IPS-15b (cell line): ENCODE results near the gene TSEN2.
"Not testable (repeated sequence)": the region's sequence is repeated elsewhere in the genome, so short reads cannot be mapped to it uniquely, and the experiment has no call there.

Experiments used
- H3K27me3 ChIP-seq: one replicate; pipeline ENCODE4 v1.6.1; 2013; ENCODE audit warnings: low read length; ENCODE audit not compliant: control insufficient read depth, insufficient read depth
- H3K36me3 ChIP-seq: one replicate; pipeline ENCODE4 v1.6.1; 2013; ENCODE audit warnings: low read length; ENCODE audit not compliant: control insufficient read depth, insufficient read depth
- H3K4me1 ChIP-seq: one replicate; pipeline ENCODE4 v1.6.1; 2013; ENCODE audit warnings: mild to moderate bottlenecking, low read length; ENCODE audit not compliant: control insufficient read depth, insufficient read depth
- H3K4me3 ChIP-seq: one replicate; pipeline ENCODE4 v1.5.1; 2013; ENCODE audit warnings: low read depth, low read length
- H3K9ac ChIP-seq: one replicate; pipeline ENCODE4 v1.6.1; 2013; ENCODE audit warnings: low read depth, mild to moderate bottlenecking, low read length
- H3K9me3 ChIP-seq: one replicate; pipeline ENCODE4 v1.6.1; 2013; ENCODE audit warnings: mild to moderate bottlenecking, low read length; ENCODE audit not compliant: control insufficient read depth, insufficient read depth

The TSEN2 gene

DNA sequence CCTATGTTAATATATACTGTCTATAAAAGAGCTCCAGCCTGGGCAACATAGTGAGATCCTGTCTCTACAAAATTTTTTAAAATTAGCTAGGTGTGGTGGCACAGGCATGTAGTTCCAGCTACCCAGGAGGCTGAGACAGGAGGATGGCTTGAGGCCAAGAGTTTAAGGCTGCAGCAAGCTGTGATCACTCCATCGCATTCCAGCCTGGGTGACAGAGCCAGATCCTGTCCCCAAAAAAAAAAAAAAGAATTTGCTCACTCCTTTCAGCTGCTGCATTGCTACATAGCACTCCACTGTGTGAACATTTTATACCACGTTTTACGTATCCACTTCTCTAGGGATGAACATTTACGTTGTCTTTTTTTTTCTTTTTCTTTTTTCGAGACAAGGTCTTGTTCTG lies 6.0 kb upstream of the TSEN2 start:
- H3K36me3 ChIP-seq, result no peaks in the 10 kb centered on the region
- no peak overlapping the region for H3K9ac ChIP-seq
- peaks cover 4% of the 10 kb centered on the region for H3K27me3 ChIP-seq
- no peak overlapping the region for H3K4me3 ChIP-seq
- no peaks in the 10 kb centered on the region for H3K9me3 ChIP-seq
- peaks cover under 1% of the 10 kb centered on the region for H3K4me1 ChIP-seq

DNA sequence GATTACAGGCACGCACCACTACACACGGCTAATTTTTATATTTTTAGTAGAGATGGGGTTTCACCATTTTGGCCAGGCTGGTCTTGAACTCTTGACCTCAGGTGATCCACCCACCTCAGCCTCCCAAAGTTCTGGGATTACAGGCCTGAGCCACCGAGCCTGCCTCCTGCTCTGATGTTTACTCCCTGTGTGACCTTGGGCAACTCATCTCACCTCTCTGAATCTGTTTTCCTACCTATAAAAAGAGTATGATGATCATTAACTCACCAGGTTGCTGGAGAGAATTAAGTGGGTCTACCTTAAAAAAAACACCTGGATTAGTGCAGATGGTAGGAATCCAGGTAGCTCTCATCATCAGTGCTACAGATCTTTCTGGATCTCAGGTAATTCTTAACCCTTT lies 5.1 kb upstream of the TSEN2 start:
- H3K9me3 ChIP-seq, H3K9ac ChIP-seq, H3K4me3 ChIP-seq, H3K36me3 ChIP-seq, H3K27me3 ChIP-seq, H3K4me1 ChIP-seq: not testable (repeated sequence)

- H3K4me3 ChIP-seq, result no peak overlapping the region
- H3K9me3 ChIP-seq, result no peaks in the 10 kb centered on the region
- peak overlapping the region; percentile 37 for H3K9ac ChIP-seq
- H3K4me1 ChIP-seq, result peaks cover 3% of the 10 kb centered on the region
- H3K36me3 ChIP-seq, result no peaks in the 10 kb centered on the region
- peaks cover 3% of the 10 kb centered on the region for H3K27me3 ChIP-seq
These were observed 4.3 kb upstream of the TSEN2 start for GRCh38 chr3:12479919-12480427.

DNA sequence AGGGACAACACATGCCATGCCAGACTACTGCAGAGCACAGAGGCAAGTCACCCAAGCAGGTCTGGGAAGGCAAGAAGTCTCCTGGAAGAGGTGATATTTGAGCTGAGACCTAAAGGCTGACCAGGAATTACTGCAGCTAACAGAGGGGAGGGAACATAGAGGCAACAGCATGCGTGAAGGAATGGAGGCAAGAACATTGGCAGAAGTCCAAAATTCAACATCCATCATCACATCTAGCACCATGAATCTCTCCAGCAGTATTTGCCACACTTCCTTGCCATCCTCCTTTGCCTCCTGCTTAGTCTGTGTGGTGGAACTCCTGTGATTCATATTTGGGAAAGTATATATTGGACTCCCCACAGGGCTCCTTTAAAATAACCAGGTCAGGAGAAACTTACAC lies 870 bp upstream of the TSEN2 start:
- Histone ChIP-seq H3K36me3 (no peaks in the 10 kb centered on the region), H3K27me3 (peaks cover 3% of the 10 kb centered on the region), H3K9ac (no peak overlapping the region), H3K9me3 (no peaks in the 10 kb centered on the region), H3K4me1 (peaks cover 3% of the 10 kb centered on the region), H3K4me3 (peak overlapping the region; percentile 86)

- Histone ChIP-seq H3K27me3 (peaks cover 3% of the 10 kb centered on the region), H3K4me3 (peak overlapping the region; percentile 86), H3K36me3 (no peaks in the 10 kb centered on the region), H3K9ac (peak overlapping the region; percentile 63), H3K4me1 (peaks cover 3% of the 10 kb centered on the region), H3K9me3 (no peaks in the 10 kb centered on the region)
These were observed 445 bp upstream of the TSEN2 start for GRCh38 chr3:12483872-12484197.

- peaks cover 3% of the 10 kb centered on the region for H3K4me1 ChIP-seq
These were observed 675 bp downstream of the TSEN2 start for GRCh38 chr3:12484983-12485327.

GRCh38 chr3:12486001-12486400 lies 1.7 kb downstream of the TSEN2 start:
- Histone ChIP-seq H3K4me3 (no peak overlapping the region), H3K9ac (no peak overlapping the region), H3K36me3 (no peaks in the 10 kb centered on the region), H3K27me3 (peaks cover 3% of the 10 kb centered on the region), H3K9me3 (no peaks in the 10 kb centered on the region), H3K4me1 (peaks cover 3% of the 10 kb centered on the region)

More at GRCh38 chr3:12484983-12485327, 675 bp downstream of the TSEN2 start:
- Histone ChIP-seq H3K27me3 (peaks cover 3% of the 10 kb centered on the region), H3K9ac (peak overlapping the region; percentile 68), H3K9me3 (no peaks in the 10 kb centered on the region), H3K4me3 (peak overlapping the region; percentile 86), H3K36me3 (no peaks in the 10 kb centered on the region)

DNA sequence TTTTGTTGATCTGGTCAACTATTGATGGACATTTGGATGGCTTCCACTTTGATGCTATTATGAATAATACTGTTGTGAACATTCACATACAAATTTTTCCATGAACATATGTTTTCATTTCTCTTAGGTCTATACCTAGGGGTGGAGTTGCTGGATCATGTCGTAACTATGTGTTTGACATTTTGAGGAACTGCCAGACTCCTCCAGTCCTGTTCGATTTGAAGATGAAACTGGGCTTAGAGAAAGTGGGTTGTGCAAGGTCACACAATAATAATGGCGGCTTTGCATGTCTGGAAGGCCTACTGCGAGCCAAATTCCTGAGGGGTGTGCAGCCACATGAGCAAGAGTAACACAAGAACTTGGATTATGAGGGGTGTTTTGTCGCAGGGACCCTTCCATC lies 2.6 kb downstream of the TSEN2 start:
- Histone ChIP-seq H3K9me3 (no peaks in the 10 kb centered on the region), H3K27me3 (peaks cover 3% of the 10 kb centered on the region), H3K4me3 (no peak overlapping the region), H3K9ac (no peak overlapping the region), H3K36me3 (no peaks in the 10 kb centered on the region), H3K4me1 (peaks cover 3% of the 10 kb centered on the region)

- Histone ChIP-seq H3K4me1 (peaks cover 3% of the 10 kb centered on the region), H3K4me3 (no peak overlapping the region), H3K27me3 (peaks cover 3% of the 10 kb centered on the region), H3K9me3 (no peaks in the 10 kb centered on the region), H3K36me3 (no peaks in the 10 kb centered on the region), H3K9ac (no peak overlapping the region)
These were observed 3.1 kb downstream of the TSEN2 start for GRCh38 chr3:12487336-12487735.

DNA sequence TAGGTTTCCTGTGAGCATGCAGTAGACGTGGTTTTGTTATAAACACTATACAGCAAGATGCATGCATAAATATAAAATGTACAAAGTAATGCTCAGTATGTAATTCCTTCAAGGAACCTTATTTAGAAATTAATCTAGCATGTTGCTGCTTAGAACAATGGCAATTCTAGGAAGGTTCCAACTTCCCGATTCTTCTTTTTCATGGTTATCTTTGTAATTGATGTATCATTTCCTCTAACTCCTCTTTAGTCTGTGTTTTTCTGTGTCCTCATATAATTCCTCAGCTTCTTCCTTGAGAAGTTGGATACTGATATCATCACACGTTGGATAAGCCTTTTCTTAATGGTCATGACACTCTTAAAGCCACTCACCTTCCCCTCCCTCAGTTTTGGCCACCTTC lies 3.5 kb downstream of the TSEN2 start:
- Histone ChIP-seq H3K27me3 (peaks cover 3% of the 10 kb centered on the region), H3K36me3 (no peaks in the 10 kb centered on the region), H3K4me3 (no peak overlapping the region), H3K9ac (no peak overlapping the region), H3K4me1 (peaks cover 3% of the 10 kb centered on the region), H3K9me3 (no peaks in the 10 kb centered on the region)

DNA sequence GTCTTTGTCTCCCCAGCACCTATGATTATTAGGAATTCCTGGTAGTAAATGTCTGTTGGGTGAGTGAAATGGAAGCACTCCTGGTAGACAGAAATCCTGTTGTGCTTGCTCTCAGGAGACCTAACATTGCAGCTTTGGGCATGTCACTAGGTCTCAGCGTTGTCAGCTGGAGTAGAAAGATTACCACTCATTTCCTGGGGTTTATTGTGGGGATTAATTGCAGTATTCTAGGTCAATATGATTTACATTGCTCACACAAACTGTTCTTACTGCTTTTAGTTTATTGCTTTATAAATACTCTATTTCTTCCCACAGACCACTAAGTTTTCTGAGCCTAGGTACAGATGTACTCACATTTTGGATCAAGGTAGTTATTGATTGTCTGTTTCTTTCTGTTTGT lies 5.1 kb downstream of the TSEN2 start:
- H3K9ac ChIP-seq, result no peak overlapping the region
- no peak overlapping the region for H3K4me3 ChIP-seq
- no peaks in the 10 kb centered on the region for H3K4me1 ChIP-seq
- H3K27me3 ChIP-seq, result no peaks in the 10 kb centered on the region
- no peaks in the 10 kb centered on the region for H3K36me3 ChIP-seq
- no peaks in the 10 kb centered on the region for H3K9me3 ChIP-seq

- Histone ChIP-seq H3K4me3 (no peak overlapping the region), H3K27me3 (no peaks in the 10 kb centered on the region), H3K9me3 (no peaks in the 10 kb centered on the region), H3K4me1 (no peaks in the 10 kb centered on the region), H3K36me3 (no peaks in the 10 kb centered on the region), H3K9ac (no peak overlapping the region)
These were observed 5.6 kb downstream of the TSEN2 start for GRCh38 chr3:12489832-12490231.

- no peaks in the 10 kb centered on the region for H3K9me3 ChIP-seq
- no peak overlapping the region for H3K9ac ChIP-seq
- H3K36me3 ChIP-seq, result no peaks in the 10 kb centered on the region
- no peaks in the 10 kb centered on the region for H3K27me3 ChIP-seq
- no peak overlapping the region for H3K4me3 ChIP-seq
- H3K4me1 ChIP-seq, result no peaks in the 10 kb centered on the region
These were observed 6.3 kb downstream of the TSEN2 start for GRCh38 chr3:12490547-12490946.
